Stimulated activated CD4-positive, alpha-beta T cell treated with anti-CD3 and anti-CD28 coated beads, Interleukin-4, amount 100 ng/mL, for 24 hours (primary cell): Measurements from ENCODE around the gene MICALL2.
"Not testable (repeated sequence)": the region's sequence is repeated elsewhere in the genome, so short reads cannot be mapped to it uniquely, and the experiment has no call there.

ENCODE experiments used
- DNase-seq: peaks from one replicate; pipeline ENCODE4 v3.0.0-alpha.2; 2020

The MICALL2 gene

GRCh38 chr7:1447112-1447511 lies 12.2 kb downstream of the MICALL2 start:
- DNase-seq = no peak

- DNase-seq = no peak
Measured at GRCh38 chr7:1446620-1447032, 12.6 kb downstream of the MICALL2 start.

DNA sequence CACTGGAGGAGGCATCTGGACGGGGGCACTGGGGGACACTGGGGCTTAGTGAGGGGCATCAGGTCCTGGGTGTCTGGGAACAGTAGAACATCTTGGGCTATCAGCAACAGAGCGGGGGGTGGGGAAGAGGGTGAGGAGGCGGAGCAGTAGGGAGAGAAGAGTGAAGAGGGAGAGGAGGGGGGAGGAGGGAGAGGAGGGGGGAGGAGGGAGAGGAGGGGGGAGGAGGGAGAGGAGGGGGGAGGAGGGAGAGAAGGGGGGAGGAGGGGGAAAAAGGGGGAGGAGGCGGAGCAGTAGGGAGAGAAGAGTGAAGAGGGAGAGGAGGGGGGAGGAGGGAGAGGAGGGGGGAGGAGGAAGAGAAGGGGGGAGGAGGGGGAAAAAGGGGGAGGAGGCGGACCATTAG lies 13.2 kb downstream of the MICALL2 start:
- DNase-seq = not testable (repeated sequence)

- no peak for DNase-seq
Measured at GRCh38 chr7:1445341-1445740, 13.9 kb downstream of the MICALL2 start.

GRCh38 chr7:1444925-1445322 lies 14.3 kb downstream of the MICALL2 start:
- DNase-seq = no peak

DNA sequence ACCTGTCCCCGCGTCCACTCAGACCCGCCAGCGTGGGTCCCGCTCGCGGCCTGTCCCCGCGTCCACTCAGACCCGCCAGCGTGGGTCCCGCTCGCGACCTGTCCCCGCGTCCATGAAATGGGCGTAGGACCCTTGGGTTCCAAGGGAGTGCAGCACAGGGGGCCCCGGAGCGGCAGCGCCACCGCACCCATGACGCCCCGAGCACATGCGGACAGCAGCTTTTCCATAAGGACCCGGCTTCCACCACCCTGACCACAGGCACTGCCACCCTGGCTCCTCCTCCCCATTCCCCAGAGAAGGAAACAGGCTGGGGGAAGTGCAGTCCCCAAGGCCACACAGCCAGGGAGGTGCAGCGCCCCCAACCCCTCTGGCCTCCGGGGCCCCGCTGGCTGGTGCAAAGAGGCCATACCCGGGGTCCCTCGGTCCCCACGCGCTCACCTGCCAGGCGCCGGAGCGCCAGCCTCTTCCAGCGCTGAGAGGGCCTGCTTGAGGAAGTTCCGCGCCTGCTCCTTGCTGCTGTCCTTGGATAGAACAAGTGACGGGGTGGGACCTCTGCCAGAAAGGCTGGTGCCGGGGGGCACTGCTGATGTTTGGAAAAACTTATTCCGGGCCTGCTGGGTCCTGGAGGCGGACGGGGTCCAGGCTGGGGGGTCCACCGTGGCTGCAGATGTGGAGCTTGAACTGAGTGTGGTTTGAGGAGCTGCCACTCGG lies 14.9 kb downstream of the MICALL2 start:
- no peak for DNase-seq

DNA sequence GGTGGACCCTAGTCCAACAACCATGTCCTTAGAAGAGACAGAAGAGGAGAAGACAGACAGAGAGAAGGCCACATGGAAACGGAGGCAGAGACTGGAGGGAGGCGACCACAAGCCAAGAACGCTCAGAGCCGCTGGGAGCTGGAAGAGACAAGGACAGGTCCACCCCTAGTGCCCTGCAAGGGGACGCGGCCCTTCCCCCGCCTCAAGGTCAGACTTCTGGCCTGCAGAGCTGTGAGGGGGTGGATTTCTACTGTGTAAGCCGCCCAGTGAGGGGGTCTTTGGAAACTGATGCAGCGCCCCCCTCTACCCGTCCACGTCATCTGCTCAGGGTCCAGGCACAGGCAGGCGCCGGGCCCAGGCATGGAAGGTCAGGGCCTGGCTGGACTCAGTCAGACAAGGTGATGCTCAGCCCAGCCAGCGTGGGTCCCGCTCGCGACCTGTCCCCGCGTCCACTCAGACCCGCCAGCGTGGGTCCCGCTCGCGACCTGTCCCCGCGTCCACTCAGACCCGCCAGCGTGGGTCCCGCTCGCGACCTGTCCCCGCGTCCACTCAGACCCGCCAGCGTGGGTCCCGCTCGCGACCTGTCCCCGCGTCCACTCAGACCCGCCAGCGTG lies 15.6 kb downstream of the MICALL2 start:
- DNase-seq = not testable (repeated sequence)

DNA sequence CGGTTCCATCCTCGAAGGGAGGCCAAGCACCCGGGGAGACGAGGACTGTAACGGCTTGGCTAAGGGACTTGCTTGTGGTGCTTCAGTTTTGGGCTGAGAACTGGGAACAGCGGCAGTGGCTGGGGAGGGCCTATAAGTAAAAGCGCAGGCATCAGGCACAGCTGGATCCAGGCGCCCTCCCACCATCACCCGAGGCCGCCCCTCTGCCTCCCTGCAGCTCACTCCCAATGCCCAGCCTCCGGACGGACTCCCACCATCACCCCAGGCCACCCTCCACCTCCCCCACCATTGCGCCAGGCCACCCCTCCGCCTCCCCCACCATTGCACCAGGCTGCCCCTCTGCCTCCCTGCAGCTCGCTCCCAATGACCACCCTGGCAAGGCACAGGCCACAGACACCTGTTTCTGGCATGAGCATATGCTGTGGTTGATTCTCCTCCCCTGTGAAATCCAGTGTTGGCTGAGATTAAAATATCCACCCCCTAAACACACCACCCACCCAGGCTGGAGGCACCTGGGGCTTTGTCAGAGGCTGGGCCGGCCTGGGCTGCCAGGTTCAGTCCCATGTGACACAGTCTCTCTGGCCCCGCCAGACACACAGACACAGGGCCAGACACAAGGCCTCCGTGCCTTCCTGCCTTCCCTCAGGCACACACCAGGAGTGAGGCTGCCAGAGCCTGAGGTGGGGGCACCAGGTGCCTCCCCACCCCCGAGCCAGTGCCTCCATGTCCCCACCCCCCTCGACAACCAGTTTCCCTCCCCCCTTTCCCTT lies 16.7 kb downstream of the MICALL2 start:
- no peak for DNase-seq

DNA sequence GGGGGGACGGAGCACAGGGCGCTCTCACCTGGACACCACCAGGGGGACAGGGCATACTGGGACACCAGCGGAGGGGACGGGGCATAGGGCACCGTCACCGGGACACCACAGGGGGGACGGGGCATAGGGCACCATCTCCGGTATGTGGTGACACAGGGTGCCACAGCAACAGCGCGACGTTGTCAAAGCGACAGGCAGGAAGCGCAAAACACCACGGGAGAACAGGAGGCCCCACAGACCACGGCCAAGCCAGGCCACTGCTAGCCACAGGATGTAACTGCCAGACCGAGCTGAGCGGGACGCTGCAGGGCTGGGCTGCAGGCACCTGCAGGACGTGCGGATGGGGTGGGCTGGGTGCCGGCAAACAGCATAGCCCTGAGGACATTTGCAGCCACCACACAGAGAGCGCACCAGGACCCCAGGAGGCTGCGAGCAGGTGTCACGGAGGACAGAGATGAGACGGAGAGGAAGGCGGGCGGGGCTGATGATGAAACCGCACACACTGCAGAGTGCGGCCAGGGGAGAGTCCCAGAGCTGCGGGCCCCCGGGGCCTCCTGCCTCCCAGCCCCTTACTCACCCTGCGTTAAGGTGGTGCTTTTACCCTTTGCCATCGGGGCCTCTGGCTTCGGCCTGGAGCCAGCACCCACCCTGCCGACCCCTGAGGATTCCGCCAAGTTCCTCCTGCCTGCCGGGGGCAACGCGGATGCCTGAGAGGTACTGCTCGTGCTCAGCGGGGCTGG lies 17.5 kb downstream of the MICALL2 start:
- DNase-seq = no peak

DNA sequence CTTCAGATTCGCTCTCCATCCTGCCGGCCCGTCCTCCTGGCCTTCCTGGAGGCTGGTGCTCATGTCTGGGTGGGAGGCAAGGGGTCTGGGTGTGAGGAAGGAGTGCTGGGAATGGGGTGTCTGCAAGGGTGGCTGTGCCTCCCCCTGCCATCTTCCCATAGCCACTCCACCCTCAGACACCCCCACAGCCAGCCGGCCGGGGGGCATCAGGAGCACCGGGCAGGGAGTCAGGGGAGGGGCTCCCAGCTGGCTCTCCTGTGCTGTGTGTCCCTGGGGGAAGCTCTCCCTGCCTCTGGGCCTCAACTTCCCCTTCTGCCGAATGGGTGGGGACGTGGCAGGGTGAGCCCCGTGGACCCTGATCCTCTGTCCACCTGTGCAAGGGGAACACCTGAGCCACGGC lies 18.6 kb downstream of the MICALL2 start:
- DNase-seq = no peak

- no peak for DNase-seq
Measured at GRCh38 chr7:1439373-1440363, 19.6 kb downstream of the MICALL2 start.

GRCh38 chr7:1438821-1439220 lies 20.4 kb downstream of the MICALL2 start:
- no peak for DNase-seq

GRCh38 chr7:1438208-1438607 lies 21.1 kb downstream of the MICALL2 start:
- DNase-seq = no peak

DNA sequence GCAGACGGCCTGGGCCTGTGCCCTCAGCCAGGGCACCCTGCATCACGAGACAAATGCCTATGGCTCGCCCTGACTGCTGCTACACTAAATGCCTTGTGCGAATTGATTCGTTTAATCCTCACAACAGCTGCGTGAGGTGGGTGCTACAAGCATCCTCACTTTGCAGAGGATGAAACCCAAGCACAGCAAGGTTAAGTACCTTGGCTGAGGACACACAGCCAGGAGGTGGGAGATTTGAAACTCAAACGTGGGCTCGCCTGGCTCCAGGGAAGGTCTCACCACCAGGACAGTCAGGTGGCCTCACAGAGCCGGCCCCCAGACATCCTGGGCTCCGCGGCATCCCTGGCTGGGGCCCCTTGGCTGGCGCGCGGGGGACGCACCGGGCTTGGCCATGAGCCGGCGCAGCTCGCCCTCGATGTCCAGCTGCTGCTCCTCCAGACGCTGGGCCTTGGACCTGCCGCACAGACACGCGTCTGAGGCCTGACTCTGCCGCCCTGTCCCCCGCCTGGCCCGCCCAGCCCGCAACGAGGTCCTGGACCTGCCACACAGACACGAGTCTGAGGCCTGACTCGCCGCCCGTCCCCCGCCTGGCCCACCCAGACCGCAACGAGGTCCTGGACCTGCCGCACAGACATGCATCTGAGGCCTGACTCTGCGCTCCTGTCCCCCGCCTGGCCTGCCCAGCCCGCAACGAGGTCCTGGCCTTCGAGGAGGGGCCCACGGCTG lies 22.0 kb downstream of the MICALL2 start:
- no peak for DNase-seq

- no peak for DNase-seq
Measured at GRCh38 chr7:1436608-1437007, 22.7 kb downstream of the MICALL2 start.

GRCh38 chr7:1434891-1435670 lies 24.2 kb downstream of the MICALL2 start:
- no peak for DNase-seq

- no peak for DNase-seq
Measured at GRCh38 chr7:1434165-1434718, 25.0 kb downstream of the MICALL2 start.

DNA sequence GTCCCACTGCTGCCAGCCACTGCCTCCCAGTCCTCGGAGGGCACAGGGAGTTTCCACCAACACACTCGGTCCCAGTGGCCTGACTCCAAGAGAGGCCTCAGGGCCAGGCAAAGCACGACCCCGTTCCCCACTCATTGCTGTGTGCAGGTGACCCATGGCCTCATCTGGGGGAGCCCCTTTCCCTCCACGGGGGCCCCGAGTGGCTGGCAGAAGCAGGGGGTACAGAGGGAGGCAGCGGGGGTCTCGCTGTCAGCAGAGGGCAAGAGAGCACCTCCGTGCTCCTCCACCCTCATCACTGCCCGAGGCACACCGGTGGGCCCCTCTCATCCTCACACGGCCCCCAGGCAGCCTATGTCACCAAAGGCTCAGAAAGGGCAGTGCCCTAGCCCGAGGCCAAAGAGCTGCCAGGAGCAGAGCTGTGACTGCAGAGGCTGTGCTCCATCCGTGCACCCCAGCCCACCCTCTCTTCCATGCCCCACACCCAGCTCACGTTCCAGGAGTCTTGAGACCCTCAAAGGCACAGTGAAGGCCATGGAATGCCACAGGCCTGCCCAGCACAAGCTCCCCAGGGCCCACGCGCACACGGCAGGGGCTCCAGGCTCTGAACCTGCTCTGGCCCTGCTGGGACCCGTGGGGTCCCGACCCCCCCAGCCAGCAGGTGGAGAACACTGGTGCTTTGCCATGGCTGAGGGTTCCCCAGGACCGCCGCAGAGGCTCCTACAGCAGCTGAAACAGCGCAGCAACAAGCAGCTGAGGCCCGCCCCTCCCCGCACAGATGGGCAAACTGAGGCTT lies 25.9 kb downstream of the MICALL2 start:
- DNase-seq = no peak

- peak; percentile 85 for DNase-seq
Measured at GRCh38 chr7:1432411-1433082, 26.7 kb downstream of the MICALL2 start.
